ENCODE data around the gene AGGF1. TPM values are rescaled to one million over a fixed set of nuclear protein-coding genes. Genes with fewer than 3 reads are reported as not detected.
A peak's percentile ranks its signal among the peaks of the same experiment; 100 is the strongest.

The AGGF1 gene
- 10 to 100 TPM; 16.3 to 23.5 (median 21.3) TPM for total RNA-seq

- under 1% methylated on average over 28 of the region's 82 CpGs for WGBS
- H3K36me3 ChIP-seq = peaks cover 1% of the 10 kb centered on the region
- peak; percentile 93 to 96 for DNase-seq (ENCODE audit: low spot score in 2 of 2)
- H3K4me1 ChIP-seq = peaks cover 23% of the 10 kb centered on the region
- H3K9me3 ChIP-seq = no peaks in the 10 kb centered on the region
- peak within 1 kb of the TSS; percentile 95 for H3K27ac ChIP-seq
- peak within 1 kb of the TSS; percentile 89 for H3K4me3 ChIP-seq
- TF ChIP-seq EP300 (IDR thresholded peaks at IDR 0.05) (no peak), POLR2A (IDR thresholded peaks at IDR 0.05) (peak in 1 of 2 donors; percentile 21), POLR2AphosphoS5 (IDR thresholded peaks at IDR 0.05) (peak in 2 of 3 donors; percentile 54 to 96)
- no peaks in the 10 kb centered on the region for H3K27me3 ChIP-seq
Observed at GRCh38 chr5:77030097-77031071, at the start of gene AGGF1. Gene AGGF1, plus strand, starts transcription at chr5:77030404. Its CDS starts 363 bp downstream, at chr5:77030767.

- no peaks in the 10 kb centered on the region for H3K4me1 ChIP-seq
- H3K9me3 ChIP-seq = no peaks in the 10 kb centered on the region
- no peak for TF ChIP-seq CTCF (IDR thresholded peaks at IDR 0.05)
- no peak for TF ChIP-seq POLR2AphosphoS5 (IDR thresholded peaks at IDR 0.05)
- no peak for TF ChIP-seq EP300 (IDR thresholded peaks at IDR 0.05)
- no peak for TF ChIP-seq POLR2A (IDR thresholded peaks at IDR 0.05)
- 91% methylated on average over 8 of the region's 8 CpGs for WGBS
- H3K36me3 ChIP-seq = no peaks in the 10 kb centered on the region
- no peak overlapping the region for H3K27ac ChIP-seq
- no peak for DNase-seq (ENCODE audit: low spot score in 2 of 2)
- no peak overlapping the region for H3K4me3 ChIP-seq
- no peaks in the 10 kb centered on the region for H3K27me3 ChIP-seq
Observed at GRCh38 chr5:76980518-76981144, 49.6 kb upstream of the AGGF1 start.

- Histone ChIP-seq H3K36me3 (no peaks in the 10 kb centered on the region), H3K27ac (no peak overlapping the region), H3K4me1 (no peaks in the 10 kb centered on the region), H3K9me3 (no peaks in the 10 kb centered on the region), H3K4me3 (no peak overlapping the region), H3K27me3 (no peaks in the 10 kb centered on the region)
- 62% methylated on average over 2 of the region's 2 CpGs for WGBS
- no peak for DNase-seq (ENCODE audit: low spot score in 2 of 2)
- TF ChIP-seq CTCF (IDR thresholded peaks at IDR 0.05) (no peak), EP300 (IDR thresholded peaks at IDR 0.05) (no peak), POLR2AphosphoS5 (IDR thresholded peaks at IDR 0.05) (no peak), POLR2A (IDR thresholded peaks at IDR 0.05) (no peak)
Observed at GRCh38 chr5:76982450-76982849, 47.8 kb upstream of the AGGF1 start.

- TF ChIP-seq CTCF (IDR thresholded peaks at IDR 0.05) = no peak
- TF ChIP-seq EP300 (IDR thresholded peaks at IDR 0.05) = no peak
- TF ChIP-seq POLR2A (IDR thresholded peaks at IDR 0.05) = no peak
- TF ChIP-seq POLR2AphosphoS5 (IDR thresholded peaks at IDR 0.05) = no peak
- no peak overlapping the region for H3K27ac ChIP-seq
- no peaks in the 10 kb centered on the region for H3K27me3 ChIP-seq
- no peaks in the 10 kb centered on the region for H3K36me3 ChIP-seq
- no peak for DNase-seq (ENCODE audit: low spot score in 2 of 2)
- no peak overlapping the region for H3K4me3 ChIP-seq
- no peaks in the 10 kb centered on the region for H3K9me3 ChIP-seq
- WGBS = 81% methylated on average over 3 of the region's 3 CpGs
- H3K4me1 ChIP-seq = no peaks in the 10 kb centered on the region
Observed at GRCh38 chr5:76983468-76983867, 46.7 kb upstream of the AGGF1 start.

- TF ChIP-seq POLR2AphosphoS5 (IDR thresholded peaks at IDR 0.05) (no peak), CTCF (IDR thresholded peaks at IDR 0.05) (no peak), POLR2A (IDR thresholded peaks at IDR 0.05) (no peak), EP300 (IDR thresholded peaks at IDR 0.05) (no peak)
- WGBS = 45% methylated on average over 6 of the region's 6 CpGs
- DNase-seq (ENCODE audit: low spot score in 2 of 2) = no peak
Observed at GRCh38 chr5:76986825-76987526, 43.2 kb upstream of the AGGF1 start.

More at GRCh38 chr5:76986825-76987526, 43.2 kb upstream of the AGGF1 start:
- Histone ChIP-seq H3K27ac (no peak overlapping the region), H3K4me1 (no peaks in the 10 kb centered on the region), H3K36me3 (no peaks in the 10 kb centered on the region), H3K27me3 (no peaks in the 10 kb centered on the region), H3K4me3 (no peak overlapping the region), H3K9me3 (no peaks in the 10 kb centered on the region)

Data from suprapubic skin (tissue), 4 donors.